Fibroblast of skin of back (primary cell): ENCODE measurements around the gene LRRC1.

Experiments used
- DNase-seq: peaks from one replicate; pipeline ENCODE4 v3.0.0-alpha.2; 2013

The LRRC1 gene

DNA sequence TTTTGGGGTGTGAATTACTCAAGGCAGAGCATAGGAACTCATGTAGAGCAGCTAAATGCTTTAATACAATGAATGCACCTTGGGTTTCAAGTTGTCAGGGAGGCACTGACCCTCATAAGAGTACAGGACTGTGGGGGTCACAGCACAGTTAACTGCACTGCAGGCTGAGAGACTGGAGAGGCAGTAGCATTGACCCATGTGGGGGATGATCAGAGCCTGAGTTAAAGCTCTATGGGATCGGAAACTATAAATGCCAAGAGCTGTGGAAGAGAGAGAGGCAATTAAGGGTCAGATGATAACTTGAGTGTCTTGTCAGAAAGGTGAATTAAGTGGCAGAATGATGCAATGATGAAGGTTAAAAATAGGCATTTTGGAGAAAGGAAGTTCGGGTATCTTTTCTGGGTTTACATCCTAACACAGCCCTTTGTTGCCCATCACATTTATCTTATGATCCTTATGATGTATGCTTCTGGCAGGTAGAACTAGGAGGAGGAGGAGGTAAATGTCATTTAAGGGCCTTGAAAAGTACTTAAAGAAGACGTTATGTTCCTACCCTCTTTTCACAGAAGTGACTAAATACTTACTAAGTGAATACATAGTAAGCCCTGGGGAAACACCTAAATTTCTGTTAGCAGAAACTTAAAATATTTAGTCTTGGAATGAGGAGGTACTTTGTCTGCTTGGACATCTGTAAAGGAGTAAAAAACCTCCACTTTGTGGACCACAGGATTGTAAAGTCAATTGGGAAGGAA, 24.2 kb downstream of the LRRC1 start:
- no peak for DNase-seq

DNA sequence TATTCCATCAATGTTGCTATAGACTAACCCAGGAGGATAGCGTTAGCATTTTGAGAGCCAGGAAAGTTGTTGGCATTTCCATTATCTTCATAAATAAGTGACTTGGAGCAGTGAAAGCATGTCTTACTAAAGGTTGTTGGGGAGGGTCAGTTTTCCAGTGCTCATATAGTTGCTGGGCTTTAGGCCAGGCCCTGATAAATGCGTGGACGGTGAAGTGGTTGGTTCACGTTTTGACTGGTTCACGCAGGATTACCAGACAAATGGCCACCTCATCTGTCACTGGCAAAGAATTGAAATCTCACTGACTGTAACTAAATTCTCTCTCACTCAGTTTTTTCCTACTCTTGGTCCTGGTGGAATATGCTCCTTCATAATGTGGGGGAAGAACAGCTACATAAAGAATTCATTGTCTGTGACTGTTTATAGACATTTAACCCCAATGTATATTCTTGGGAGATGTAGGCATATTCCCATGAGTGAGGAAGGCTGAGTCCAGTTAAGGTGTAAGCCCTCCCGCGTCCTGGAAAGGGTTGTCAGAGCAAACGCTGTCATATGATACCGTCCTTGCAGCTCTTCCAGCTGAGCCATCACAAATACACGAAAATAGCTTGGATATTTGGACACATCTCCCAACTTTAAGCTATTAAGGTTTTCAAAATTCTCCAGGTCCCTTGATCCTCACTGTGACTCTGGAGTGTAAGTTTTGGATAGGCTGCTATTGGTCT, 27.8 kb downstream of the LRRC1 start:
- no peak for DNase-seq

GRCh38 chr6:53824714-53825113, 29.9 kb downstream of the LRRC1 start:
- peak; percentile 6 for DNase-seq

DNA sequence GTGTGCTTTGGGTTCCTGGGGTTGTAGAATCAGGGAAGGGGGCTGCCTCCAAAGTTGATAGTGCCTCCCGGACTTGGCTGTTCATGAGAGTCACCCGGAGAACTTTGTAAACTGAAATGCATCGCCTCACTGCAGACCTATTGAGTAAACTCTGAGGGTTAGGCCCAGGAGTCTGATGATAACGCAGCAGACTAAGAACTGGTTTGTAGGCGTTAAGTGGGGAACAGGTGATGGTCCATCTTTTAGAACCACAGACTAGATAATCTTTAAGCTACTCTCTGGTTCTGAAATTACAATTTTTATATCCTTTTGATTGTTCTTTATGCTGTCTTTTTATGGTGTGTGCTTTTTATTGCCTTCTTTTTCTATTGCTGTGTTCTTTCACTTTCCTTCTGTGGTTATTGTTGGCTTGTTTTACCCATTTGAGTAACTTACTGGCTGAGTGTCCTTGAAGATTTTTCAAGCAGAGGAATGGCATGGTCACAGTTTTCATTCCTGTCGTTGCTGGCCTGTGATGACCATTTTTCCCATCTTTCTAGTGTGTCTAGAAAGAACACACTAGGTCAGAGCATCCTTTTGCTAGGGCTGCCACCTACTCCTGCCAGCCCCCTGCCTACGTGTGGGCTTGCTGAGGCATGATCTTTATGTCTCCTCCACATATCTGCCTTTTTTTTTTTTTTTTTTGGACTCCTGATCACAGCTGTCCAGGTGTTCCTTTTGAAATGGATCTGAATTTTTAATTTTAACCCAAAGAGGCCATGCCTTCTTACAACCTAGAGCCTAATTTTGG, 30.9 kb downstream of the LRRC1 start:
- no peak for DNase-seq

DNA sequence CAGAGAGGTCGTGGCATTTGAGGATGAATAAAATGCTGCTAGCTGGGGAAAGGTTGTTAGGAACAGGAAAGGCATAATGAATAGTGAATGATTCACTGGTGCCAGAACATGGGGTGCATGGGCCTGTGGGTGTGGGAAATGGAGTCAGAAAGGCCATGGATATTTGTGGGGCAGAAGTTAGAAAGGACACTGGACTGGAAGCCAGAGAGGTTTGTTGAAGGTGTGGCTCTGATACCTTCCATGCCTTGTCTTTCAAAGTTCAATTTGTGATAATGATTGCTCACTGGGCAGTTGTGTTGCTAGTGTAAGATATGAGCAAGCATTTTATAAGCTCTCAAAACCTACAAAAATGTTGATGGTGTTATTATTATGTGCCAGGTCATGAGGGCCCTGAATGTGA, 32.7 kb downstream of the LRRC1 start:
- DNase-seq, result no peak

DNA sequence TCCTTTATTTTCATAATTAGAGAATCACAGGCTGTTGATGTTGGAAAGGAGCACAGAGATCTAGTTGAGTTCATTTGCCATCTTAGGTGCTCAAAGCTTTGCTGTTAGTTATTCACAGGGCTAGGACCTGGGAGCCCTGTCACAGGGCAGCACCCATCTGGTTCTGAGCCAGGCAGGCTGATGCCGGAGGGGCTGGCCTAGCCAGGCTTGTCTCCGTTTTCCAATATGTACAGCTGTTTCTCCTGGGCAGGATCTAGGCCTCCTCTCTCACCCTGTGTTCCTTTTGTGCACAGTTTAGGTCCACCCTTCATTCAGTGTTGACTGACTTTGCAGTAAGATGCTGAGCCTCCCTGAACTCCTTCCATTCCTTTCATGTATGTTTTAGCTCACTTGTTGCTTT, 33.4 kb downstream of the LRRC1 start:
- DNase-seq, result no peak

DNA sequence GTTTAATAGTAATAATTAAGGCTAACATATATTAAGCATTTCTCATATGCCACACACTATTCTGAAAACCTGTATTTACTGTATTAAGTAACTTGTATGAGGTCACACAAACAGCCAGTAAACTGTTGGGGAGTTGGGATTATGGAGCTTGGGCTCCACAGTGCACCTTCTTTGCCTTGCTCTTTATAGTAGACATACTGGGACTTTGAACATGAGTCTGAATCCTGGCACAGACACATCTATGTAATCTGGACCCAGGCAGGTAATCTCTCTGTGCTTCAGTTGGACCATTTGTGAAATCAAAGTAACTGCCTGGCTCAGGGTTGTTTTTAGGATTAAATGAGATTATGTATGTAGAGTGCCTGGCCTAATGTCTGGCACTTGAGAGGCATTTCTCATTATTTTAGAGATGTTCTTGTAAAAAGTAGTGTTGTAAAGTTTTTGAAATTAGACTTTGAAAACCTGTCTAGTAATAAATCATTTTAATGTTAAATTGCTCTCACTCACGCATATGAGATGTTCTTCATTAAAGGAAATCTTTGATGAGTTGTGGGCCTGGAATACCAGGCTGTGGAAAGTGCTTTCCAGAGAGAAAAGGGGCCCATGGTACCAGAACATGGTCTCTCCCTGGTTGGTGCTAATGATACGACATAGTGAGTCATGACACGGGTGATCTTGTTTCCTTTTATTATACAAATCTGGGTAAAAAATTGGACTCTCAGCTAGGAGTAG, 34.3 kb downstream of the LRRC1 start:
- DNase-seq, result no peak

DNA sequence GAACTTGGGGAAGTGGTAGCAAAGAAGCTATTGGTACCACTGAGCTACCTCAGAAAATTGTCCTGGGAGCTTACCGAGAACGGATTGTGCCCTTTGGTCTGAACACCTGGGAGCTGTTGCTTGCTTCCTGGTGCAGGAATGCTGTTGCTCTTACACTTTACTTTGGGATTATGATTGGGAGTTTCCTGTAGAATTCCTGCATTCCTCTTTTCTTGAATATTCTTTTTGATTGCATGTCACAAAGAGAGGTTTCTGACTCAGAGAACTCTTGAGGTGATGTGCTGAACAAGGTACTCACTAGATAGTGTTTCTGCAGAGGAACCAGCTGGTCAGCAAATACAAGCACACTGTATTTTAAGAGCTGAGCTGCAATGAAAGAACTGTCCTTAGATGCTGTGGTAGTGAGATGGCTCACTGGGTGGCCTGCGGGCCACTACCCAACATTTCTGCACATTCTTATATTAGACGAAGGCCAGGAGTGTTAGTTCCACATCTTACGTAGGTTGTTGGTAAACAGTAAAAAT, 35.0 kb downstream of the LRRC1 start:
- no peak for DNase-seq

- no peak for DNase-seq
Measured at GRCh38 chr6:53830366-53830765, 35.6 kb downstream of the LRRC1 start.

DNA sequence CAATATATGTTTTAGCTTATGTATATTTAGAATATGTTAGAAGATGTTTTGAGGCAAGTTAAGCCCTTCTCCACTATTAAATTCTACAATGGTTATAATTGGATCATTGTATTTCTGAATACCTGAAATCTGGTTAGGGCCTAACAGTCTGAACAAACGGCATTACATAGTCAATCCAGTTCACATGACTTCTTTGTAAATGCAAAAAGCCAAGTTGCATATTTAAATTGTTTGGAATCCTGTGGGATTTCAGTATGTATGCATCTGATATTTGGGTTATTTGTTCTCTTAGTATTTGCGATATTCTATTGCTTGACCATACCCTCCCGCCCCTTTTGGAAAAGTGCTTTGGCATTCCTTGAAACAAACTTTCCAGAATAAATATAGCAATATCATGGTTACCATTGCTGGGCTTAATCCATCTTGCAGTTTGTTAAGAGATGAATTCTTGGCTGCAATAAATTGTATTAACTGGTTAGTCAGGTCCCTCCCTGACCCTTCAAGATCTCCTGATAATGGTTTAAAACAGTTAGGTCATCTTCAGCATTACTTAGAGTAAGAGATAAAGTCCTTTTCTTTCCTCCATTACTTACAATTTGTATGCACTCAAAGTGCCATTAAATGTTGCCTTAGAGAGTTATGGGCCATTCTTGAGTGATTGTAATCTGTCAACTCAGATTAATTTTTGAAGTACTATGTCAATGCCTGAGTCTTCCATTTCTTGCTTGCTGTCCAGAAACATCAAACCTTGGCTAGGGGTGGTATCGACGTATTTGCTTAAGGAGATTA, 36.5 kb downstream of the LRRC1 start:
- DNase-seq, result no peak

GRCh38 chr6:53831936-53832660, 37.3 kb downstream of the LRRC1 start:
- DNase-seq, result no peak

- DNase-seq, result no peak
Measured at GRCh38 chr6:53833155-53833554, 38.4 kb downstream of the LRRC1 start.

DNA sequence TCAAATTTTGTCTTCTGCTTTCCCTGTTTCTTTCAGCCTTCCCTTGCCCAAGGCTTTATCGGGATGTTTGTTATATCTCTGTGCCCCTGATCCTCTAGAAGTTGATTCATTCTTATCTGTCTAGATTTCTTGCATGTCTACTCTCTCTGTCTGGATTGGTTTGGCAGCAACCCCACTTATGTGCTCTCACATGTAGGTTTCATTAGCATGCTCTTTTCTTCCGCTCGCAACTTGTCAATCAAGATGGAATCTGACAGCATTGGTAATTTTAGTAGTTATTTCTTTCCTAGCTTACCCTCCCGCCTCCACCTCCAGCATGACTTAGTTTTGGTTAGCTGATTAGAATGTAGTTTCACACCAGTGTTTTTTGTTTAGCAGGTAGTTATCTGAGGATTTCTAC, 39.3 kb downstream of the LRRC1 start:
- no peak for DNase-seq

DNA sequence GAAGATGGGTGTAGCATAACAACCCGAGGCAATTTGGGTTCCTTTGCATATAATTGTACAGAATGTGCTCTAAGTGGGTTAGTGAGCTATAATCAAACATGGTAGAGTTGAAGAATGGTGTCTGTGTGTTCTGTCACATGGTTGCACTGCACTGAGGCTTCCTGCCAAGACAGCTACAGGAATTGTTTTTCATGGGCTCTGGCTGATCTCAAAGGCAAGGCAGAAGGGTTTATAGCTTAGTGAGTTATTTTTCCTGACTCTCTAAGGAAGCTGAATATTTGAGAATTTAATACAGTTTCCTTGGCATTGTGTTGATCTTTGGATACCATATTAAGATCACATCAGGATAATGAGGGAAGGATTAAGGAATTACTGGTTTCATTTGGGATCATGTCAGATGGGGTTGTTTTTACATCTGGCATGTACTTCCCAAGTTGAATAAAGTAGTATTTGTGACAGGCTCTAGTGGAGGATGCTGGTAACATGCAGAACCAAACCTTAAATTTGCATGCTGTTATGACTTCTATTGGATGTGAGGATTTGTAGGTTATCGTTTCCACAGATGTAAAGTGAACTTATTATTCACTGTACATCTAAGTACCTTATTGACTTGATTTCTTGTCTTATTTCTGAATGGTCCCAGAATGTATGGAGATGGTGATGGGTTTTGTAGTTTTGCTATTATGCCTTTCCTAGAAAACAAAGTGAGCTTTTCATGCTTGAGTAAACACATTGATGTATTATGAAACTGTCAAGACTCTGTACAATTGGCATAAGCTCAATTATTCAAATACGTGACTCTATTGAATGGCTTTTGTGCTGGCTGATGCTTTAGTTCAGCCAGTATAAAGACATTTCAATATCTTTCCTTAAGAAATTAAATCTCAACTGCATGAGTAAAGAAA, 43.3 kb downstream of the LRRC1 start:
- no peak for DNase-seq

- DNase-seq, result no peak
Measured at GRCh38 chr6:53840027-53840426, 45.2 kb downstream of the LRRC1 start.

- DNase-seq, result no peak
Measured at GRCh38 chr6:53845280-53846195, 50.7 kb downstream of the LRRC1 start.

DNA sequence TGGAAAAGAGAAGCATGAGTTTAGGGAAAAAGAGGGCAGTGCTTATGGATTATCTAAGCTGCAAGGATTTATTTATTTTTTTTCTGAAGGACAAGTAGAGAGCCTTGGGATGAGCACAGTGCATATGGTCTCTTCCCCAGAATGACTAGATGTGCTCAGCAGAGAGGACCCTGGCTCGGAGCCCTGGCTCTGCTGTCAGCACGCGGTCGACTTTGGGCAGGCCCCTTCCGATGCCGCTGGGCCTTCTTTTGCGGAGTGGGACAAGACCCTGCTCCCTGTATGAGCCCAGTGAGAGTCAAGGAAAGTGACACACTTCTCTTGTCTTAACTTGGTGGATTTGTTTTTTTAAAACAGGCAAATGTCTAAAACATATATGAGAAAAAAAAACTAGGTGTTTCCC, 51.4 kb downstream of the LRRC1 start:
- no peak for DNase-seq

GRCh38 chr6:53847796-53848314, 53.0 kb downstream of the LRRC1 start:
- no peak for DNase-seq

GRCh38 chr6:53850527-53850926, 55.7 kb downstream of the LRRC1 start:
- no peak for DNase-seq
